Endothelial cell of umbilical vein (primary cell): Measurements from ENCODE around the gene SIGLEC7. TPM values are rescaled to one million over a fixed set of nuclear protein-coding genes. Genes with fewer than 3 reads are reported as not detected.

Experiments
- BruUV-seq: library from RNA; stranded (reverse); fragments of 400-500 nt; replicated peaks from 2 replicates; lab custom pipeline; 2021; lab: Mats Ljungman, UMichigan
- CTCF ChIA-PET: fragments of 300-600, 350-600 bp; sonication (Branson Sonifier 250); formaldehyde crosslinking; loops from one replicate; lab custom pipeline; 2021; ENCODE audit warnings: antibody characterized with exemption, inconsistent platforms; lab: Charles Lee
- POLR2A ChIA-PET: fragments of 300-600, 350-600 bp; sonication (Branson Sonifier 250); formaldehyde crosslinking; loops from one replicate; lab custom pipeline; 2021; ENCODE audit warnings: antibody characterized with exemption, inconsistent platforms; lab: Charles Lee
- DNase-seq: peaks from one replicate; pipeline ENCODE4 v3.0.0-alpha.2; 2011; ENCODE audit warnings: low read depth, low spot score
- FAIRE-seq: peaks from 2 replicates; lab custom pipeline; 2011; peaks lifted over from hg19 to GRCh38; lab: Jason Lieb, UNC
- H2AFZ ChIP-seq: 2 replicates; pipeline ENCODE4 v1.6.0; 2012; ENCODE audit warnings: low read depth, low read length, control low read depth, inconsistent platforms
- H3K27ac ChIP-seq: 2 replicates; pipeline ENCODE4 v1.5.1; 2011; ENCODE audit warnings: low read depth, mild to moderate bottlenecking, control low read depth, low read length, moderate library complexity; ENCODE audit not compliant: insufficient read depth
- H3K27me3 ChIP-seq, 2 experiments: 2 replicates each; pipeline versions ENCODE4 v1.6.0 to v1.6.1; 2011; ENCODE audit warnings: low read length in 2 of 2, mixed read lengths in 1 of 2; ENCODE audit not compliant: control insufficient read depth in 2 of 2, insufficient read depth in 2 of 2
- H3K36me3 ChIP-seq, 2 experiments: 2 replicates in 1 of 2; 3 replicates in 1 of 2; pipeline ENCODE4 v1.5.1; 2011; ENCODE audit warnings: low read length in 2 of 2, mild to moderate bottlenecking in 1 of 2, moderate library complexity in 1 of 2; ENCODE audit not compliant: control insufficient read depth in 2 of 2, insufficient read depth in 2 of 2; ENCODE audit errors: extremely low read depth in 1 of 2
- H3K4me1 ChIP-seq: 3 replicates; pipeline ENCODE4 v1.5.1; 2011; ENCODE audit warnings: mild to moderate bottlenecking, low read length; ENCODE audit not compliant: control insufficient read depth, insufficient read depth; ENCODE audit errors: extremely low read depth
- H3K4me2 ChIP-seq: 2 replicates; pipeline ENCODE4 v1.6.1; 2011; ENCODE audit warnings: low read length, control low read depth, mixed read lengths; ENCODE audit not compliant: insufficient read depth
- H3K4me3 ChIP-seq, 3 experiments: fragments of 200-600 bp in 1 of 3; sonication (generic), shearing (Covaris generic) in 1 of 3; replicated peaks in 1 of 3; 2 replicates each; pipeline ENCODE4 v1.5.1; 2011 to 2016; ENCODE audit warnings: control low read depth in 3 of 3, low read length in 3 of 3, mild to moderate bottlenecking in 2 of 3, inconsistent platforms in 1 of 3, low read depth in 1 of 3, moderate library complexity in 1 of 3; ENCODE audit not compliant: insufficient read depth in 1 of 3
- H3K79me2 ChIP-seq: 2 replicates; pipeline ENCODE4 v1.6.0; 2012; ENCODE audit warnings: low read length, inconsistent platforms; ENCODE audit not compliant: control insufficient read depth, insufficient read depth
- H3K9ac ChIP-seq: replicated peaks from 2 replicates; pipeline ENCODE3; 2011; ENCODE audit warnings: low read length, control low read depth; ENCODE audit not compliant: insufficient read depth; ENCODE audit errors: extremely low read depth
- H3K9me1 ChIP-seq: replicated peaks from 3 replicates; pipeline ENCODE4 v1.6.0; 2011; ENCODE audit warnings: mild to moderate bottlenecking, low read length; ENCODE audit not compliant: control insufficient read depth, insufficient read depth; ENCODE audit errors: extremely low read depth
- H3K9me3 ChIP-seq: replicated peaks from 2 replicates; pipeline ENCODE4 v1.5.1; 2012; ENCODE audit warnings: low read length, inconsistent platforms; ENCODE audit not compliant: control insufficient read depth, insufficient read depth
- H4K20me1 ChIP-seq: replicated peaks from 2 replicates; pipeline ENCODE3; 2011; ENCODE audit warnings: mild to moderate bottlenecking, low read length; ENCODE audit not compliant: control insufficient read depth, insufficient read depth; ENCODE audit errors: extremely low read depth
- CTCF ChIP-seq, 2 donors: IDR thresholded peaks; 1 replicate in 1 of 2; 2 replicates in 1 of 2; pipeline ENCODE4 v1.5.1; 2011; ENCODE audit warnings: low read length in 2 of 2, mild to moderate bottlenecking in 2 of 2, moderate library complexity in 2 of 2, control low read depth in 1 of 2, inconsistent platforms in 1 of 2, low read depth in 1 of 2; ENCODE audit not compliant: insufficient read depth in 1 of 2; ENCODE audit errors: extremely low read depth in 1 of 2
- EZH2 ChIP-seq: IDR thresholded peaks from 2 replicates; pipeline ENCODE4 v1.6.1; 2012; ENCODE audit warnings: borderline replicate concordance, low read depth, mild to moderate bottlenecking, moderate library complexity, low read length, inconsistent platforms; ENCODE audit not compliant: severe bottlenecking
- FOS ChIP-seq: IDR thresholded peaks from 2 replicates; pipeline ENCODE4 v1.6.1; 2011; ENCODE audit warnings: mild to moderate bottlenecking, low read length, moderate library complexity, borderline replicate concordance; ENCODE audit not compliant: insufficient read depth
- GATA2 ChIP-seq: IDR thresholded peaks from 2 replicates; pipeline ENCODE4 v1.7.0; 2011; ENCODE audit warnings: low read depth, mild to moderate bottlenecking, moderate library complexity, mixed read lengths, low read length; ENCODE audit not compliant: insufficient read length, insufficient read depth
- JUN ChIP-seq: IDR thresholded peaks from 2 replicates; pipeline ENCODE4 v1.6.1; 2011; ENCODE audit warnings: borderline replicate concordance, low read depth; ENCODE audit not compliant: insufficient read length, insufficient read depth
- MYC ChIP-seq: IDR thresholded peaks from one replicate; pipeline ENCODE4 v1.6.1; 2011; ENCODE audit warnings: mild to moderate bottlenecking, low read depth, low read length
- POLR2A ChIP-seq: IDR thresholded peaks from 2 replicates; pipeline ENCODE4 v1.6.1; 2012; ENCODE audit warnings: low read depth, mild to moderate bottlenecking, control low read depth, low read length
- POLR2AphosphoS5 ChIP-seq: IDR thresholded peaks from 2 replicates; pipeline ENCODE4 v1.6.1; 2012; ENCODE audit warnings: low read depth, mild to moderate bottlenecking, control low read depth, low read length, moderate library complexity; ENCODE audit not compliant: insufficient read depth
- dilution Hi-C: fragments of 300-500 bp; cut with MboI; formaldehyde crosslinking; loops from one replicate; pipeline ENCODE4 v1.15.0; 2019; ENCODE audit warnings: low sequenced_read_pairs; ENCODE audit not compliant: extremely low pct_ligation_motif_present
- intact Hi-C: fragments of 100-400 bp; cut with micrococcal nuclease; formaldehyde crosslinking; loops from one replicate; pipeline ENCODE4 v1.10.0; 2022
- polyA plus RNA-seq, 4 experiments: library from polyadenylated mRNA; depleted of rRNA in 3 of 4; stranded (reverse) in 3 of 4; unstranded in 1 of 4; fragments of >200 nt; gene quantifications; 2 replicates each; pipeline versions ENCODE4 v1.2.1 to v1.2.3, GENCODE V29; 2011 to 2012; ENCODE audit warnings: missing spikeins in 1 of 4
- total RNA-seq: library from RNA; stranded (reverse); gene quantifications from 2 replicates; pipeline ENCODE4 v1.2.3, GENCODE V29; 2021
- TF ChIP-seq, protein P1 (sequence below): IDR thresholded peaks from 2 replicates; pipeline ENCODE4 v1.6.1; 2011; ENCODE audit not compliant: insufficient read depth, insufficient read length

The SIGLEC7 gene
- total and polyA plus RNA-seq, 2 donors (not counting 3 experiments of a cell fraction or from before 2014, with no cell fraction given) = not detected

GRCh38 chr19:51147663-51148062 lies 5.6 kb downstream of the SIGLEC7 start:
- CTCF ChIA-PET = no interaction called here
- FAIRE-seq (no peak), DNase-seq (no peak)
- Histone ChIP-seq H4K20me1 (no peaks in the 10 kb centered on the region), H3K27me3 (no peaks in the 10 kb centered on the region), H3K9ac (no peak overlapping the region), H3K4me1 (no peaks in the 10 kb centered on the region), H3K36me3 (no peaks in the 10 kb centered on the region), H3K4me3 (no peak overlapping the region), H3K4me2 (no peak overlapping the region), H3K9me3 (no peaks in the 10 kb centered on the region), H3K79me2 (no peaks in the 10 kb centered on the region), H3K27ac (no peak overlapping the region), H2AFZ (no peak overlapping the region), H3K9me1 (no peaks in the 10 kb centered on the region)
- intact Hi-C loops (no loop called here), dilution Hi-C loops (no loop called here)
- POLR2A ChIA-PET = no interaction called here
- BruUV-seq = no TSS peak
- no peak for TF ChIP-seq JUN
- TF ChIP-seq EZH2 = no peak
- TF ChIP-seq FOS = no peak
- no peak for TF ChIP-seq CTCF (IDR thresholded peaks at IDR 0.05; ENCODE audit: extremely low read depth in 1 of 2, insufficient read depth in 1 of 2, low read depth in 1 of 2, low read length in 2 of 2)
- TF ChIP-seq POLR2A = no peak
- no peak for TF ChIP-seq MYC
- TF ChIP-seq, protein P1, sequence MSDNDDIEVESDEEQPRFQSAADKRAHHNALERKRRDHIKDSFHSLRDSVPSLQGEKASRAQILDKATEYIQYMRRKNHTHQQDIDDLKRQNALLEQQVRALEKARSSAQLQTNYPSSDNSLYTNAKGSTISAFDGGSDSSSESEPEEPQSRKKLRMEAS = no peak
- no peak for TF ChIP-seq POLR2AphosphoS5
- no peak for TF ChIP-seq GATA2
